HG03432 (cell line): ENCODE measurements around the gene RAB10.
"Not testable (repeated sequence)": the region's sequence is repeated elsewhere in the genome, so short reads cannot be mapped to it uniquely, and the experiment has no call there.

Experiments
- ATAC-seq: cut with Tn5 transposase; IDR thresholded peaks from one replicate; pipeline ENCODE4 v1.9.1; 2021; ENCODE audit warnings: mild to moderate bottlenecking, moderate library complexity; ENCODE audit not compliant: unreplicated experiment

Gene RAB10

GRCh38 chr2:26144953-26145680 lies 111.2 kb downstream of the RAB10 start:
- no peak for ATAC-seq

GRCh38 chr2:26148501-26148900 lies 114.6 kb downstream of the RAB10 start:
- no peak for ATAC-seq

- no peak for ATAC-seq
These were observed 116.4 kb downstream of the RAB10 start for GRCh38 chr2:26150243-26150642.

- ATAC-seq, result no peak
These were observed 123.7 kb downstream of the RAB10 start for GRCh38 chr2:26157580-26157979.

- ATAC-seq, result no peak
These were observed 128.0 kb downstream of the RAB10 start for GRCh38 chr2:26161926-26162325.

- ATAC-seq, result no peak
These were observed 129.1 kb downstream of the RAB10 start for GRCh38 chr2:26162963-26163362.

GRCh38 chr2:26164231-26164630 lies 130.3 kb downstream of the RAB10 start:
- no peak for ATAC-seq

- ATAC-seq, result no peak
These were observed 130.8 kb downstream of the RAB10 start for GRCh38 chr2:26164641-26165211.

- ATAC-seq, result no peak
These were observed 131.5 kb downstream of the RAB10 start for GRCh38 chr2:26165403-26165802.

- ATAC-seq, result not testable (repeated sequence)
These were observed 132.7 kb downstream of the RAB10 start for GRCh38 chr2:26166541-26166940.

- no peak for ATAC-seq
These were observed 134.9 kb downstream of the RAB10 start for GRCh38 chr2:26168785-26169184.

- no peak for ATAC-seq
These were observed 135.3 kb downstream of the RAB10 start for GRCh38 chr2:26169226-26169625.

GRCh38 chr2:26169681-26170414 lies 136.0 kb downstream of the RAB10 start:
- no peak for ATAC-seq

GRCh38 chr2:26170795-26171194 lies 136.9 kb downstream of the RAB10 start:
- ATAC-seq, result no peak

GRCh38 chr2:26172189-26172870 lies 138.4 kb downstream of the RAB10 start:
- no peak for ATAC-seq

- no peak for ATAC-seq
These were observed 139.2 kb downstream of the RAB10 start, which contains the start of gene GAREM2 for GRCh38 chr2:26172871-26173775. GAREM2 (plus strand) TSS chr2:26173088; CDS start chr2:26173221, 133 bp downstream.

- no peak for ATAC-seq
These were observed 140.0 kb downstream of the RAB10 start for GRCh38 chr2:26173776-26174482.

- no peak for ATAC-seq
These were observed 141.0 kb downstream of the RAB10 start for GRCh38 chr2:26174691-26175465.
